GM19023 (cell line): ENCODE data around the gene PLCG1.

ENCODE experiments used
- ATAC-seq: cut with Tn5 transposase; IDR thresholded peaks from one replicate; pipeline ENCODE4 v1.9.1; 2021; ENCODE audit warnings: mild to moderate bottlenecking, moderate library complexity; ENCODE audit not compliant: unreplicated experiment

The PLCG1 gene

GRCh38 chr20:41166201-41167117 lies 29.1 kb downstream of the PLCG1 start:
- no peak for ATAC-seq

- ATAC-seq: no peak
Measured at GRCh38 chr20:41167118-41167470, 29.8 kb downstream of the PLCG1 start.

- ATAC-seq: no peak
Measured at GRCh38 chr20:41167481-41168253, 30.3 kb downstream of the PLCG1 start.

- ATAC-seq: no peak
Measured at GRCh38 chr20:41168281-41169161, 31.2 kb downstream of the PLCG1 start.

GRCh38 chr20:41169162-41169690 lies 31.9 kb downstream of the PLCG1 start:
- ATAC-seq: no peak

GRCh38 chr20:41169791-41170351 lies 32.5 kb downstream of the PLCG1 start:
- no peak for ATAC-seq

- no peak for ATAC-seq
Measured at GRCh38 chr20:41170386-41171105, 33.2 kb downstream of the PLCG1 start.

- no peak for ATAC-seq
Measured at GRCh38 chr20:41171736-41172295, 34.5 kb downstream of the PLCG1 start.

- no peak for ATAC-seq
Measured at GRCh38 chr20:41172296-41173140, 35.2 kb downstream of the PLCG1 start.

- no peak for ATAC-seq
Measured at GRCh38 chr20:41173161-41173721, 35.9 kb downstream of the PLCG1 start.

GRCh38 chr20:41173791-41174341 lies 36.5 kb downstream of the PLCG1 start:
- ATAC-seq: no peak

- no peak for ATAC-seq
Measured at GRCh38 chr20:41174373-41174772, 37.0 kb downstream of the PLCG1 start.

- no peak for ATAC-seq
Measured at GRCh38 chr20:41174782-41175181, 37.4 kb downstream of the PLCG1 start.

GRCh38 chr20:41175201-41175651 lies 37.9 kb downstream of the PLCG1 start:
- ATAC-seq: no peak

GRCh38 chr20:41175727-41176330 lies 38.5 kb downstream of the PLCG1 start:
- ATAC-seq: no peak

GRCh38 chr20:41176711-41177552 lies 39.6 kb downstream of the PLCG1 start:
- ATAC-seq: no peak

GRCh38 chr20:41177636-41178035 lies 40.3 kb downstream of the PLCG1 start:
- ATAC-seq: no peak
